ENCODE data around the gene IL2RA. TPM values are rescaled to one million over a fixed set of nuclear protein-coding genes. Genes with fewer than 3 reads are reported as not detected.

The IL2RA gene
- total and polyA plus RNA-seq, 9 of the 15 experiments (the other 6 are each of a cell fraction or from before 2014, with no cell fraction given) = 0.95 TPM; not detected in 8

- TF ChIP-seq NKRF (IDR thresholded peaks at IDR 0.05; ENCODE audit: borderline replicate concordance) (0 out of 2 replicates have a peak, but pooled peaks have one; percentile 4), ZNF184 (CRISPR knock-in tag; IDR thresholded peaks at IDR 0.05) (no peak), MEIS2 (IDR thresholded peaks at IDR 0.05; ENCODE audit: partially characterized antibody) (peak; percentile 25), TCF7 (IDR thresholded peaks at IDR 0.05; ENCODE audit: borderline replicate concordance) (no peak), PCBP2 (IDR thresholded peaks at IDR 0.05; ENCODE audit: low read depth, low read length, poor library complexity, severe bottlenecking) (no peak), CCNT2 (IDR thresholded peaks at IDR 0.05; ENCODE audit: borderline replicate concordance, extremely low read depth, insufficient read length, low read depth, low read length) (no peak), ZBTB17 (CRISPR knock-in tag; IDR thresholded peaks at IDR 0.05) (no peak), POLR3A (IDR thresholded peaks at IDR 0.05; ENCODE audit: borderline replicate concordance, extremely low read depth, insufficient read depth, insufficient read length) (no peak), HLTF (IDR thresholded peaks at IDR 0.05) (no peak), ZNF778 (CRISPR knock-in tag; IDR thresholded peaks at IDR 0.05) (no peak), REST (IDR thresholded peaks at IDR 0.05; ENCODE audit: borderline replicate concordance) (peak; percentile 43), REST (CRISPR knock-in tag; IDR thresholded peaks at IDR 0.05; ENCODE audit: low read depth) (no peak), L3MBTL2 (IDR thresholded peaks at IDR 0.05) (peak; percentile 56), ZNF436 (CRISPR knock-in tag; IDR thresholded peaks at IDR 0.05) (no peak), PHF20 (IDR thresholded peaks at IDR 0.05; ENCODE audit: partially characterized antibody) (peak; percentile 23), POLR2A (conservative IDR thresholded peaks at IDR 0.05) (no peak), ARID1B (IDR thresholded peaks at IDR 0.05) (peak; percentile 36; the same call in 1 of the 2 replicates), ZNF134 (CRISPR knock-in tag; conservative IDR thresholded peaks at IDR 0.05) (no peak), CAMTA2 (CRISPR knock-in tag; conservative IDR thresholded peaks at IDR 0.05) (no peak), NFATC3 (IDR thresholded peaks at IDR 0.05) (no peak), NFIC (IDR thresholded peaks at IDR 0.05) (no peak)
Measured at GRCh38 chr10:6086375-6087233, 24.4 kb upstream of the IL2RA start (continued).
